Measurements from ENCODE around the gene CDH13. TPM values are rescaled to one million over a fixed set of nuclear protein-coding genes. Genes with fewer than 3 reads are reported as not detected.

CDH13 gene
- total RNA-seq, 1 donor from 2014 or later, result not detected

GRCh38 chr16:83530293-83530692 is 903.5 kb downstream of the CDH13 start:
- Mint-ChIP-seq H3K9me3 (no peaks in the 10 kb centered on the region), H3K4me3 (no peak overlapping the region), H3K36me3 (ENCODE audit: low read depth) (no peaks in the 10 kb centered on the region), H3K4me1 (no peaks in the 10 kb centered on the region), H3K27me3 (peaks cover 7% of the 10 kb centered on the region), H3K27ac (no peak overlapping the region)
- no peak for TF ChIP-seq CTCF (IDR thresholded peaks at IDR 0.05)
- DNase-seq (no peak), ATAC-seq (ENCODE audit: low read depth) (no peak)
- ChIA-PET CTCF (no interaction called here), POLR2A (no interaction called here)
- intact Hi-C loops (cut with micrococcal nuclease), result no loop called here

DNA sequence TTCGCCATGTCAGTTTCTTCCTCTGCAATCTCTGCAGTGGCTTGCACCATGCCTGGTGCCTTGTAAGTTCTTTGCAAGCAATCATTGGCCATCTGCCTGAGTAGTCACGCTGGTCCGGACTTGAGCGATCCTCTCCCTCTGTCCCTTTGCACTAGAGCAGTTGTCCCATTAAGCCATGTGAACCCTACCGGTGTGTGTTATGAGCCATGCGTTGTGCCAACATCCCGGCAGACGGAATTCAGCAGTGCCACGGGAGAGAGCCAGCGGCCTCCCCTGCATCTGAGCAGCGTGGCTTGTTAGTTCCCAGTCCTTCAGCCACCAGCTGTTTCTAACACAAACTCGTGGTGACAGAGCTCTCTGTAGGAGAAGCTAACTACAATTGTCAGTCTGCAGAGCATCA is 905.9 kb downstream of the CDH13 start:
- intact Hi-C loops (cut with micrococcal nuclease), result no loop called here
- Mint-ChIP-seq H3K36me3 (ENCODE audit: low read depth) (no peaks in the 10 kb centered on the region), H3K27ac (no peak overlapping the region), H3K27me3 (peaks cover 4% of the 10 kb centered on the region), H3K4me3 (no peak overlapping the region), H3K9me3 (no peaks in the 10 kb centered on the region), H3K4me1 (no peaks in the 10 kb centered on the region)
- no peak for DNase-seq
- POLR2A ChIA-PET, result no interaction called here
- CTCF ChIA-PET, result no interaction called here
- no peak for TF ChIP-seq CTCF (IDR thresholded peaks at IDR 0.05)
- ATAC-seq (ENCODE audit: low read depth), result no peak

GRCh38 chr16:83533193-83533592 is 906.4 kb downstream of the CDH13 start:
- H3K27ac Mint-ChIP-seq, result no peak overlapping the region
- ATAC-seq (ENCODE audit: low read depth) (no peak), DNase-seq (no peak)
- ChIA-PET CTCF (no interaction called here), POLR2A (no interaction called here)
- intact Hi-C loops (cut with micrococcal nuclease), result no loop called here
- no peak overlapping the region for H3K4me3 Mint-ChIP-seq
- no peaks in the 10 kb centered on the region for H3K9me3 Mint-ChIP-seq
- no peak for TF ChIP-seq CTCF (IDR thresholded peaks at IDR 0.05)
- peaks cover 4% of the 10 kb centered on the region for H3K27me3 Mint-ChIP-seq
- H3K36me3 Mint-ChIP-seq (ENCODE audit: low read depth), result no peaks in the 10 kb centered on the region
- no peaks in the 10 kb centered on the region for H3K4me1 Mint-ChIP-seq

DNA sequence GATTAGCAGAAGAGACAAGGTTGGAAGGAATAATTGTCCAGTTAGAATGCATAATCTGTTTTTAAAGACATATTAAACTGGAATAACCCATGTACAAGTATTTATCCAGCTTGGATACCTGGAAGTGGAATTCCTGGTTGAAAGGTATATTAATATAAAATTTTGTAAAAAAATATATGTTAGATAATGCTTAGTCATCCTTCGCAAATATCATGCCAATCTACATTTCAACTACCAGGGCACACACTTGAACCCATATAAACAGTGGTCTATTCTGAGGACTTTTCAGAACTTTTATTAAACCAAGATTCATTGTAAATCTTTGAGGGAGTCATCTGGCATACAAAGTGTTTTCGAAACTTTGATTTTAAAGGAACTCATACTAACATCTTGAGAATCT is 911.9 kb downstream of the CDH13 start:
- DNase-seq (no peak), ATAC-seq (ENCODE audit: low read depth) (no peak)
- Mint-ChIP-seq H3K27ac (no peak overlapping the region), H3K4me1 (no peaks in the 10 kb centered on the region), H3K4me3 (no peak overlapping the region), H3K9me3 (no peaks in the 10 kb centered on the region), H3K36me3 (ENCODE audit: low read depth) (no peaks in the 10 kb centered on the region), H3K27me3 (no peaks in the 10 kb centered on the region)
- ChIA-PET POLR2A (no interaction called here), CTCF (no interaction called here)
- TF ChIP-seq CTCF (IDR thresholded peaks at IDR 0.05), result no peak
- intact Hi-C loops (cut with micrococcal nuclease), result no loop called here

GRCh38 chr16:83539736-83540490 is 913.1 kb downstream of the CDH13 start:
- Mint-ChIP-seq H3K9me3 (no peaks in the 10 kb centered on the region), H3K27me3 (no peaks in the 10 kb centered on the region), H3K4me3 (no peak overlapping the region), H3K36me3 (ENCODE audit: low read depth) (no peaks in the 10 kb centered on the region), H3K4me1 (no peaks in the 10 kb centered on the region), H3K27ac (no peak overlapping the region)
- ChIA-PET CTCF (no interaction called here), POLR2A (no interaction called here)
- no peak for TF ChIP-seq CTCF (IDR thresholded peaks at IDR 0.05)
- intact Hi-C loops (cut with micrococcal nuclease), result no loop called here
- DNase-seq (no peak), ATAC-seq (ENCODE audit: low read depth) (no peak)

All from activated B cell treated with CpG ODN at 0.5 μM for 24 hours (primary cell).